KMS-11 (cell line): ENCODE results near the gene TMEM95.

Source experiments
- H2AFZ ChIP-seq: fragments of 200-600 bp; sonication (generic); 2 replicates; pipeline ENCODE4 v1.6.1; 2016; ENCODE audit warnings: antibody characterized with exemption, mixed run types, low read depth
- H3K27ac ChIP-seq: fragments of 200-600 bp; sonication (generic); 2 replicates; pipeline ENCODE4 v1.6.1; 2016; ENCODE audit warnings: mild to moderate bottlenecking, mixed run types
- H3K27me3 ChIP-seq: fragments of 200-600 bp; sonication (generic); 2 replicates; pipeline ENCODE4 v1.6.1; 2017; ENCODE audit warnings: mild to moderate bottlenecking, low read depth, mixed run types, moderate library complexity; ENCODE audit not compliant: insufficient read depth
- H3K36me3 ChIP-seq: fragments of 200-600 bp; sonication (generic); 2 replicates; pipeline ENCODE4 v1.6.1; 2017; ENCODE audit warnings: mild to moderate bottlenecking, mixed run types; ENCODE audit not compliant: insufficient read depth
- H3K4me1 ChIP-seq: fragments of 200-600 bp; sonication (generic); 2 replicates; pipeline ENCODE4 v1.6.1; 2016; ENCODE audit warnings: mild to moderate bottlenecking, low read depth, mixed run types; ENCODE audit not compliant: poor library complexity, severe bottlenecking
- H3K4me2 ChIP-seq: fragments of 200-600 bp; sonication (generic); 2 replicates; pipeline ENCODE4 v1.7.0; 2016; ENCODE audit warnings: mild to moderate bottlenecking, mixed run types
- H3K4me3 ChIP-seq: fragments of 200-600 bp; sonication (generic); IDR thresholded peaks from 2 replicates; pipeline ENCODE4 v1.6.1; 2017; ENCODE audit warnings: low read depth, low read length, mixed read lengths; ENCODE audit not compliant: insufficient read depth
- H3K79me2 ChIP-seq: fragments of 200-600 bp; sonication (generic); 2 replicates; pipeline ENCODE4 v1.6.1; 2016; ENCODE audit warnings: low read depth, mixed run types; ENCODE audit not compliant: insufficient read depth
- H3K9ac ChIP-seq: fragments of 200-600 bp; sonication (generic); 2 replicates; pipeline ENCODE4 v1.6.1; 2016; ENCODE audit warnings: mild to moderate bottlenecking, mixed run types
- H4K20me1 ChIP-seq: fragments of 200-600 bp; sonication (generic); 2 replicates; pipeline ENCODE4 v1.6.1; 2016; ENCODE audit warnings: mild to moderate bottlenecking, mixed run types; ENCODE audit not compliant: insufficient read depth
- CTCF ChIP-seq: fragments of 200-600 bp; sonication (generic); conservative IDR thresholded peaks from 2 replicates; pipeline ENCODE4 v1.6.1; 2017; ENCODE audit warnings: low read depth, mild to moderate bottlenecking, antibody characterized with exemption, low read length, moderate library complexity, mixed read lengths

Gene TMEM95

GRCh38 chr17:7393613-7394451 lies 38.9 kb downstream of the TMEM95 start:
- no peak overlapping the region for H3K27ac ChIP-seq
- no peaks in the 10 kb centered on the region for H3K36me3 ChIP-seq
- H3K79me2 ChIP-seq = no peaks in the 10 kb centered on the region
- H4K20me1 ChIP-seq = no peaks in the 10 kb centered on the region
- TF ChIP-seq CTCF = no peak
- H3K4me3 ChIP-seq = no peak overlapping the region
- H3K4me1 ChIP-seq = no peaks in the 10 kb centered on the region
- H3K4me2 ChIP-seq = peak overlapping the region; percentile 39; the same call in 1 of the 2 replicates
- peak overlapping the region; percentile 26; the same call in 1 of the 2 replicates for H2AFZ ChIP-seq
- H3K27me3 ChIP-seq = no peaks in the 10 kb centered on the region
- H3K9ac ChIP-seq = peak overlapping the region; percentile 42; the same call in 1 of the 2 replicates

DNA sequence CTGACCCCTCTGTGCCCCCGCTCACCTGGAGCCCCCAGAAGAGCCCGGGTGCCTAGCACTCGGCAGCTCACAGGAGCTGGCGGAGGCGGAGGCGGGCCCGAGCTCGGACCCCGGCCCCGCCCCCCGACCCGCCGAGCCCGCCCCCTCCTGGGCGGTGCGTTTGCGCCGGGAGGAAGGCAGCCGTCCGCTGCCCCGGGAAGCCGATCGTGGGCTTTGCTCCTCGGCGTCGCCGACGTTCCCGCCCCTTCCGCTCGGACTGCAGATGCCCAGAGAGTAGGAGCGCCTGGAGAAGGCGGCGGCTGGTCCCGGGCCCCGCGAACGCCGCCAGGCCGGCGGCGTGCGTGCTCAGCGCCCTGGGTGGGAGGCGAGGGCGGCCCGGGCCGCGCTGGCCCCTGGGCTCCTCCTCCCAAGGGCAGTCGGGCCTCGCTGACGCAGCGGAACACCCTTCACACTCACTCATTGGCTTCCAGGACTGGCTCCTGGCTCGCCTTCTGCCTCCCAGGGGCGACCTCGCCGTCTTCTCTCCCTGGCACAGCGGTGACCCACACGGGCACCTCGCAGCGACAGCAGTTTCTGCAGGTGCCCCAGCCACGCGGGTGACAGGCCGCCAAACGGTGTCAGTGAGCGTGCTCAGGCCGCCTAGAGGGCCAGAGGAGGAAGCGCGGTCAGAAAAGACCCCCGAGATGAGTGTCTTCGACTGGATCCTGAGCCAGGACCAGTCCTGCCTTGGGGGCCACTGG lies 39.7 kb downstream of the TMEM95 start, which contains the start of gene PLSCR3:
Gene PLSCR3, minus strand, starts transcription at position 74 of the 740 bp plus-strand sequence. CDS start 415 bp downstream, outside the sequence.
- H3K4me3 ChIP-seq = no peak within 1 kb of the TSS
- peak within 1 kb of the TSS; percentile 39; the same call in 1 of the 2 replicates for H3K4me2 ChIP-seq
- no peaks in the 10 kb centered on the region for H3K4me1 ChIP-seq
- peak within 1 kb of the TSS; percentile 26; the same call in 1 of the 2 replicates for H2AFZ ChIP-seq
- H3K36me3 ChIP-seq = no peaks in the 10 kb centered on the region
- no peaks in the 10 kb centered on the region for H3K27me3 ChIP-seq
- H3K27ac ChIP-seq = peak within 1 kb of the TSS; percentile 53
- no peaks in the 10 kb centered on the region for H3K79me2 ChIP-seq
- peak within 1 kb of the TSS; percentile 42; the same call in 1 of the 2 replicates for H3K9ac ChIP-seq
- no peaks in the 10 kb centered on the region for H4K20me1 ChIP-seq
- no peak for TF ChIP-seq CTCF

DNA sequence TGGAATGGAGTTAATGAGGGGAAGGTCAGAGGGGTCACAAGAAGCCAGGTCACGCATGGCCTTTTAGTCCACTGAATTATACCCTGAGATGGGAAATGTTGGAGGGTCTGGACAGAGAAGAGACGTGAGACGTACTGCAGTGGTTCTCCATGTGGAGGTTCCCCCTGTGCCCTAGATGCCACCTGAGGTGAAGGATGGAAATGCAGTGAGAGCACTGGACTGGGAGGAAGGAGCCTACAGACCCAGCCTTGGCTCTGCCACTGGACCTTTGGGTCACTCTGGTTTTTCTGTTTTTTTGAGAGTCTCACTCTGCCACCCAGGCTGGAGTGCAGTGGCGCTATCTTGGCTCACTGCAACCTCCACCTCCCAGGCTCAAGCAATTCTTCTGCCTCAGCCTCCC lies 41.2 kb downstream of the TMEM95 start:
- TF ChIP-seq CTCF = no peak
- Histone ChIP-seq H3K4me3 (no peak overlapping the region), H3K4me1 (no peaks in the 10 kb centered on the region), H3K27me3 (no peaks in the 10 kb centered on the region), H3K9ac (no peak overlapping the region), H3K27ac (no peak overlapping the region), H2AFZ (no peak overlapping the region), H3K36me3 (no peaks in the 10 kb centered on the region), H4K20me1 (no peaks in the 10 kb centered on the region), H3K4me2 (no peak overlapping the region), H3K79me2 (no peaks in the 10 kb centered on the region)

GRCh38 chr17:7398612-7399011 lies 43.7 kb downstream of the TMEM95 start:
- Histone ChIP-seq H3K27ac (no peak overlapping the region), H3K4me1 (no peaks in the 10 kb centered on the region), H3K4me3 (no peak overlapping the region), H3K79me2 (no peaks in the 10 kb centered on the region), H3K27me3 (no peaks in the 10 kb centered on the region), H2AFZ (no peak overlapping the region), H4K20me1 (no peaks in the 10 kb centered on the region), H3K9ac (no peak overlapping the region), H3K36me3 (no peaks in the 10 kb centered on the region), H3K4me2 (no peak overlapping the region)
- TF ChIP-seq CTCF = no peak
